Stimulated activated CD8-positive, alpha-beta memory T cell treated with anti-CD3 and anti-CD28 coated beads, Interleukin-7, amount 100 ng/mL, for 1 hour (primary cell): ENCODE data around the gene CABLES1.
A peak's percentile ranks its signal among the peaks of the same experiment; 100 is the strongest.

Source experiments
- DNase-seq, 2 donors: peaks; one replicate each; pipeline ENCODE4 v3.0.0-alpha.2; 2020; ENCODE audit warnings: low read depth in 2 of 2

CABLES1 gene

DNA sequence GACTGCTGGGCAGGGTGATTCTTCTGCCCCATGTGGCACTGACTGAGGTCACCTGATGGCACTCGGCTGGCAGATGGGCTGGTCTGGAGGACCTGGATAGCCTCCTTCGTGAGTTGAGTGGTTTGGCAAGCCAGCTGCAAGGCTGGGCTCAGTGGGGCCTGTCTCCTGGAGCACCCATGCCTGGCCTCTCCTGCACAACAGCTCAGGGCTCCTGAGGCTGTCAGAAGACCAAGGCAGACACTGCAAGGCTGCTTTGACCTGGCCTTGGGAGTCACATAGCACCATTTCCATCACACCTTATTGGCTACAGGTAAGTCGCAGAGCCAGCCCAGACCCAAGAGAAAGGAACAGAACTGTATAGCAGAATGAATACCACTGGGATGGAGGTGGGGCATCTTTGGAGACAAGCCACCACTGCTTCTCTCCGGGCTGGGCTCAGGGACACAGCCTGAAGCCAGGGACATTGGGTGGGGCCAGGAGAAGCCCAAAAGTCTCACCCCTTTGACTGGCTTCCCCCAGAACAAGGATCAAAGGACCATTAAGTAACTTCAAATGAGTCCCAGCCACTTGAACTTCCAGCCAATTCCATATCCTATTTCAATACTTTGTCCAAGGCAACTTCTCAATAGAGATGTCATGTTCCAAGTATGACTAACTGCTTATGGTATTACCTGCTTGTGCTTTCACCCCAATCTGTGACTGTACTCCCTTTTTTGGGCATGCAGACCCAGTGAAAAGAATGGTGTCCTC, 156.3 kb downstream of the CABLES1 start:
- no peak for DNase-seq

GRCh38 chr18:23300231-23300805, 165.0 kb downstream of the CABLES1 start:
- DNase-seq = no peak

- no peak for DNase-seq
Observed at GRCh38 chr18:23301972-23302371, 166.7 kb downstream of the CABLES1 start.

GRCh38 chr18:23302511-23302850, 167.2 kb downstream of the CABLES1 start:
- no peak for DNase-seq

- DNase-seq = no peak
Observed at GRCh38 chr18:23302851-23303527, 167.7 kb downstream of the CABLES1 start.

GRCh38 chr18:23306822-23307221, 171.5 kb downstream of the CABLES1 start:
- DNase-seq = peak in 1 of 2 donors; percentile 28

GRCh38 chr18:23307567-23308295, 172.4 kb downstream of the CABLES1 start:
- DNase-seq = no peak
